VCaP (cell line): ENCODE results near the gene H3-3A.

Experiments used
- H3K27ac ChIP-seq: fragments of 450-650 bp; 2 replicates; pipeline ENCODE4 v1.5.1; 2017
- TF ChIP-seq, protein P1 (sequence below): fragments of 450-650 bp; conservative IDR thresholded peaks from 2 replicates; pipeline ENCODE4 v1.5.1; 2017; ENCODE audit warnings: mild to moderate bottlenecking, moderate library complexity

The H3-3A gene

DNA sequence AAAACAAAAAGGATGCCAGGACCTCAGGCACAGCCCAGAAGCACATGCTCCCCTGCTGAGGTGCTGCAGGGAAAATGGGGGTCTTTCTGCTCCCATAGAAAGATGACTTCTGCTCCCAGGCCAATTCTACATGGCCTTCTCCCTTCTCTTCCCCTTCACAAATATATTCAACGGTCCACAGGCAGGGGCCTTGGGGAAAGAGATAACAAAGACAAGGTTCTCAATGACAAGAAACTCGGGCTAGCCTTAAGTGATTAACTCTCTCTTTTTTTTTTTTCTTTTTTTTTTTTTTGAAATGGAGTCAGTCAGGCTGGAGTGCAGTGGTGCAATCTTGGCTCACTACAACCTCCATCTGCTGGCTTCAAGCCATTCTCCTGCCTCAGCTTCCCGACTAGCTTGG is 54.2 kb downstream of the H3-3A start:
- TF ChIP-seq, protein P1, sequence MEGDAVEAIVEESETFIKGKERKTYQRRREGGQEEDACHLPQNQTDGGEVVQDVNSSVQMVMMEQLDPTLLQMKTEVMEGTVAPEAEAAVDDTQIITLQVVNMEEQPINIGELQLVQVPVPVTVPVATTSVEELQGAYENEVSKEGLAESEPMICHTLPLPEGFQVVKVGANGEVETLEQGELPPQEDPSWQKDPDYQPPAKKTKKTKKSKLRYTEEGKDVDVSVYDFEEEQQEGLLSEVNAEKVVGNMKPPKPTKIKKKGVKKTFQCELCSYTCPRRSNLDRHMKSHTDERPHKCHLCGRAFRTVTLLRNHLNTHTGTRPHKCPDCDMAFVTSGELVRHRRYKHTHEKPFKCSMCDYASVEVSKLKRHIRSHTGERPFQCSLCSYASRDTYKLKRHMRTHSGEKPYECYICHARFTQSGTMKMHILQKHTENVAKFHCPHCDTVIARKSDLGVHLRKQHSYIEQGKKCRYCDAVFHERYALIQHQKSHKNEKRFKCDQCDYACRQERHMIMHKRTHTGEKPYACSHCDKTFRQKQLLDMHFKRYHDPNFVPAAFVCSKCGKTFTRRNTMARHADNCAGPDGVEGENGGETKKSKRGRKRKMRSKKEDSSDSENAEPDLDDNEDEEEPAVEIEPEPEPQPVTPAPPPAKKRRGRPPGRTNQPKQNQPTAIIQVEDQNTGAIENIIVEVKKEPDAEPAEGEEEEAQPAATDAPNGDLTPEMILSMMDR: no peak

GRCh38 chr1:226117330-226117729 is 54.8 kb downstream of the H3-3A start:
- peak overlapping the region; percentile 67 for H3K27ac ChIP-seq
- TF ChIP-seq, protein P1: no peak

More for the DNA sequence above, 54.2 kb downstream of the H3-3A start:
- H3K27ac ChIP-seq: peak overlapping the region; percentile 67

GRCh38 chr1:226118357-226118756 is 55.8 kb downstream of the H3-3A start:
- TF ChIP-seq, protein P1: no peak
- H3K27ac ChIP-seq: no peak overlapping the region

GRCh38 chr1:226119169-226119568 is 56.7 kb downstream of the H3-3A start:
- TF ChIP-seq, protein P1: no peak
- H3K27ac ChIP-seq: no peak overlapping the region

DNA sequence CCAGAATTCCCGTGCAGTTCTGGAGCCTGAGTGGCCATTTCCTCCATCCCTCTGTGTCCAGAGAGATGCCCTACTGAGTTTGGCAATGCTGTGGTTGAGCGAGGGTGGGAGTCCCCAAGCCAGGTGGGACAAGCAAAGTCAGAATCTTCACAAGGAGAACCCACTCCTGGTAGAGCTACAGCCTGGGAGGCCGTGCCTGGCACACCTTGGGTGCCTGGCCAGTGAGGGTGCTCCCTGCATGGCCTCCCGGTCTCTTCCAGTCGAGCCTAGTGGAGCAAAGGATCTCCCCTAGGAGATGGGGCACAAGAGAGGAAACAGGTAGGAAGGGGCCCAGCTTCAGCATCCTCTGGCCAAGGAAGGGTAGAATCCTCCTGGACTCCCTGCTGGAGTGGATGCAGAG is 57.9 kb downstream of the H3-3A start:
- TF ChIP-seq, protein P1: no peak
- H3K27ac ChIP-seq: no peak overlapping the region

GRCh38 chr1:226121049-226121586 is 58.6 kb downstream of the H3-3A start:
- TF ChIP-seq, protein P1: no peak
- peak overlapping the region; percentile 100 for H3K27ac ChIP-seq
